Chondrocyte (in vitro differentiated cells): ENCODE data around the gene ANKUB1. TPM values are rescaled to one million over a fixed set of nuclear protein-coding genes. Genes with fewer than 3 reads are reported as not detected.
"Not testable (repeated sequence)": the region's sequence is repeated elsewhere in the genome, so short reads cannot be mapped to it uniquely, and the experiment has no call there.

Experiments
- DNase-seq: peaks from one replicate; pipeline ENCODE4 v3.0.0; 2021; ENCODE audit warnings: mixed read lengths, low spot score
- H3K27ac Mint-ChIP-seq: one replicate; pipeline ENCODE4 v1.8.0; 2021; ENCODE audit warnings: mild to moderate bottlenecking, moderate library complexity, mixed read lengths; ENCODE audit not compliant: unreplicated experiment
- H3K27me3 Mint-ChIP-seq: 2 replicates; pipeline ENCODE4 v1.8.0; 2021; ENCODE audit warnings: low read depth, mixed read lengths
- H3K36me3 Mint-ChIP-seq: 2 replicates; pipeline ENCODE4 v1.8.0; 2021; ENCODE audit warnings: low read depth, mixed read lengths
- H3K4me1 Mint-ChIP-seq: 2 replicates; pipeline ENCODE4 v1.8.0; 2021; ENCODE audit warnings: low read depth, mild to moderate bottlenecking, mixed read lengths
- H3K4me3 Mint-ChIP-seq: one replicate; pipeline ENCODE4 v1.8.0; 2021; ENCODE audit warnings: mild to moderate bottlenecking, moderate library complexity, mixed read lengths; ENCODE audit not compliant: unreplicated experiment
- H3K9me3 Mint-ChIP-seq: 2 replicates; pipeline ENCODE4 v1.8.0; 2021; ENCODE audit warnings: low read depth, mixed read lengths
- CTCF ChIP-seq: fragments of 200-600 bp; sonication (generic); IDR thresholded peaks from 2 replicates; pipeline ENCODE4 v1.5.0; 2021; ENCODE audit warnings: antibody characterized with exemption, mild to moderate bottlenecking, moderate library complexity
- total RNA-seq: library from RNA; stranded (reverse); gene quantifications from 3 replicates; pipeline ENCODE4 v1.2.1, GENCODE V29; 2021

The ANKUB1 gene
- total RNA-seq, 1 donor from 2014 or later, result not detected

GRCh38 chr3:149831321-149831720 is 39.0 kb upstream of the ANKUB1 start:
- H3K27ac Mint-ChIP-seq, result no peak overlapping the region
- H3K9me3 Mint-ChIP-seq, result peaks cover 28% of the 10 kb centered on the region
- no peak for DNase-seq
- no peak overlapping the region for H3K4me3 Mint-ChIP-seq
- H3K4me1 Mint-ChIP-seq, result peaks cover 11% of the 10 kb centered on the region
- no peaks in the 10 kb centered on the region for H3K27me3 Mint-ChIP-seq
- H3K36me3 Mint-ChIP-seq, result peaks cover 8% of the 10 kb centered on the region
- no peak for TF ChIP-seq CTCF

- Mint-ChIP-seq H3K36me3 (peaks cover 8% of the 10 kb centered on the region), H3K9me3 (peaks cover 28% of the 10 kb centered on the region), H3K4me1 (peaks cover 11% of the 10 kb centered on the region), H3K27ac (no peak overlapping the region), H3K27me3 (no peaks in the 10 kb centered on the region), H3K4me3 (no peak overlapping the region)
- TF ChIP-seq CTCF, result no peak
- no peak for DNase-seq
These were observed 38.5 kb upstream of the ANKUB1 start for GRCh38 chr3:149830902-149831301.

GRCh38 chr3:149829631-149830030 is 37.3 kb upstream of the ANKUB1 start:
- Mint-ChIP-seq H3K9me3 (peaks cover 24% of the 10 kb centered on the region), H3K4me1 (peaks cover 11% of the 10 kb centered on the region)
- not testable (repeated sequence) for DNase-seq, H3K4me3 Mint-ChIP-seq, H3K36me3 Mint-ChIP-seq, H3K27me3 Mint-ChIP-seq, H3K27ac Mint-ChIP-seq

- Mint-ChIP-seq H3K9me3 (peaks cover 19% of the 10 kb centered on the region), H3K27me3 (no peaks in the 10 kb centered on the region), H3K36me3 (peaks cover 7% of the 10 kb centered on the region), H3K27ac (no peak overlapping the region), H3K4me1 (peaks cover 11% of the 10 kb centered on the region), H3K4me3 (no peak overlapping the region)
- TF ChIP-seq CTCF, result no peak
- DNase-seq, result no peak
These were observed 36.0 kb upstream of the ANKUB1 start for GRCh38 chr3:149828390-149828789.

- no peak for DNase-seq
- H3K36me3 Mint-ChIP-seq, result peaks cover 1% of the 10 kb centered on the region
- no peak overlapping the region for H3K27ac Mint-ChIP-seq
- peaks cover 16% of the 10 kb centered on the region for H3K9me3 Mint-ChIP-seq
- peaks cover 3% of the 10 kb centered on the region for H3K4me1 Mint-ChIP-seq
- no peaks in the 10 kb centered on the region for H3K27me3 Mint-ChIP-seq
- TF ChIP-seq CTCF, result no peak
- H3K4me3 Mint-ChIP-seq, result no peak overlapping the region
These were observed 34.3 kb upstream of the ANKUB1 start for GRCh38 chr3:149826636-149827035.

GRCh38 chr3:149820183-149820582 is 27.8 kb upstream of the ANKUB1 start:
- Mint-ChIP-seq H3K9me3 (peaks cover 15% of the 10 kb centered on the region), H3K27me3 (no peaks in the 10 kb centered on the region)

More at GRCh38 chr3:149820183-149820582, 27.8 kb upstream of the ANKUB1 start:
- Mint-ChIP-seq H3K36me3 (peaks cover 1% of the 10 kb centered on the region), H3K4me3 (no peak overlapping the region), H3K27ac (no peak overlapping the region), H3K4me1 (peaks cover 21% of the 10 kb centered on the region)
- no peak for DNase-seq
- TF ChIP-seq CTCF, result no peak
